ENCODE results near the gene PLA2G15. TPM values are rescaled to one million over a fixed set of nuclear protein-coding genes. Genes with fewer than 3 reads are reported as not detected.
A peak's percentile ranks its signal among the peaks of the same experiment; 100 is the strongest.

The PLA2G15 gene
- total and polyA plus RNA-seq, 2 of the 13 experiments (the other 11 are each of a cell fraction or from before 2014, with no cell fraction given): 14.4 to 23.7 TPM

DNA sequence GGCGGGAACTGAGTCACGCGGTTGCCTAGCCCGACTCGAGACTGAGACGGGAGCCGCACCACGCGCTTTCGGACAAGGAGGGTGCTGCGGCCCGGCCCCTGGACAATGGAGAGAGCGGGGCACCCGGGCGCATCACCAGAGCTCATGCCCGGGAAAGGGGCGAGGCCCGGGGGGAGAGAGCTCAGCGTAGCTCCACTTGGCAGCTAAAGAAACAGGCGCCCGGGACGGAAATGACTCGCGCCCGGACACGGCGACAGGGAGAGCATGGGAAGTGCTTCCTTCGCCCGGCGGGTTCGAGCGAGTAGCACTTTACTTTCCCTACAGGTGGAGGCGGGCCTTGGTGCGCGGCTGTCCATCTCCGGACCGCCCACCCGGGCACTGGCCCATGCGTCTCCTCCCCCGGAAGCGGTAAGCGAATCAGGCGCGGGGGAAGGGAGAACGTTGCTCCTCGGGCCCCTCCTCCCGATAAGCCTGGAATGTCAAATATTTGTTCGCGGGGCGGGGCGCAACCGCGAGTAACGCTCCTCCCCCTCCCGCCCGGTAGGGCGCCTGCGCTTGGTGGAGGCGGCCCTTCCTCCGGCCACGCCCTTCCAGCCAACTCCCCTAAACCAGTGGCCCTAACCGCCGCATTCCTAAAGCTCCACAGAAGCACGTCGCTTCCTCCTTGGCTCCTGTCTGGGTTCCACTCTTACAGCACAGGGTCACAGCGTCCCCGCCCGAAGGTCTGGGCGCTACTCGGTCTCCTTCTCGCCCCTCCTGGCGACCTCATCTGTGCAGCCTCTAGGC lies 7.7 kb upstream of the PLA2G15 start (continued):
- TF ChIP-seq EEA1 (CRISPR knock-in tag; IDR thresholded peaks at IDR 0.05; ENCODE audit: borderline replicate concordance) (0 out of 2 replicates have a peak, but pooled peaks have one; percentile 35), ZNF782 (CRISPR knock-in tag; IDR thresholded peaks at IDR 0.05; ENCODE audit: borderline replicate concordance) (no peak), ZBTB46 (CRISPR knock-in tag; IDR thresholded peaks at IDR 0.05; ENCODE audit: borderline replicate concordance) (no peak), ZNF225 (CRISPR knock-in tag; IDR thresholded peaks at IDR 0.05) (peak; percentile 72; the same call in 1 of the 2 replicates), ZNF121 (CRISPR knock-in tag; IDR thresholded peaks at IDR 0.05) (no peak; the same call in 1 of the 2 replicates), GMEB2 (CRISPR knock-in tag; IDR thresholded peaks at IDR 0.05; ENCODE audit: low read depth) (peak; percentile 36; the same call in 1 of the 2 replicates), ATF7-NPFF (CRISPR knock-in tag; IDR thresholded peaks at IDR 0.05; ENCODE audit: low read depth) (peak; percentile 95), REPIN1 (CRISPR knock-in tag; IDR thresholded peaks at IDR 0.05; ENCODE audit: borderline replicate concordance, low read depth) (peak; percentile 67; the same call in 1 of the 2 replicates), JUND (CRISPR knock-in tag; IDR thresholded peaks at IDR 0.05) (no peak), RNF2 (conservative IDR thresholded peaks at IDR 0.05; ENCODE audit: low read depth) (0 out of 2 replicates have a peak, but pooled peaks have one; percentile 35), GLMP (CRISPR knock-in tag; IDR thresholded peaks at IDR 0.05; ENCODE audit: borderline replicate concordance) (no peak), TGIF2 (CRISPR knock-in tag; IDR thresholded peaks at IDR 0.05) (no peak; the same call in 1 of the 2 replicates), NFE2L2 (IDR thresholded peaks at IDR 0.05; ENCODE audit: low read length) (no peak), ESRRA (CRISPR knock-in tag; IDR thresholded peaks at IDR 0.05; ENCODE audit: low read depth) (peak; percentile 71), GMEB1 (CRISPR knock-in tag; IDR thresholded peaks at IDR 0.05; ENCODE audit: borderline replicate concordance) (peak; percentile 74), KLF13 (CRISPR knock-in tag; IDR thresholded peaks at IDR 0.05) (no peak), ATF1 (CRISPR knock-in tag; IDR thresholded peaks at IDR 0.05) (no peak; the same call in 1 of the 2 replicates)

All from HepG2 (cell line).